ENCODE results near the gene TMPRSS9.

DNA sequence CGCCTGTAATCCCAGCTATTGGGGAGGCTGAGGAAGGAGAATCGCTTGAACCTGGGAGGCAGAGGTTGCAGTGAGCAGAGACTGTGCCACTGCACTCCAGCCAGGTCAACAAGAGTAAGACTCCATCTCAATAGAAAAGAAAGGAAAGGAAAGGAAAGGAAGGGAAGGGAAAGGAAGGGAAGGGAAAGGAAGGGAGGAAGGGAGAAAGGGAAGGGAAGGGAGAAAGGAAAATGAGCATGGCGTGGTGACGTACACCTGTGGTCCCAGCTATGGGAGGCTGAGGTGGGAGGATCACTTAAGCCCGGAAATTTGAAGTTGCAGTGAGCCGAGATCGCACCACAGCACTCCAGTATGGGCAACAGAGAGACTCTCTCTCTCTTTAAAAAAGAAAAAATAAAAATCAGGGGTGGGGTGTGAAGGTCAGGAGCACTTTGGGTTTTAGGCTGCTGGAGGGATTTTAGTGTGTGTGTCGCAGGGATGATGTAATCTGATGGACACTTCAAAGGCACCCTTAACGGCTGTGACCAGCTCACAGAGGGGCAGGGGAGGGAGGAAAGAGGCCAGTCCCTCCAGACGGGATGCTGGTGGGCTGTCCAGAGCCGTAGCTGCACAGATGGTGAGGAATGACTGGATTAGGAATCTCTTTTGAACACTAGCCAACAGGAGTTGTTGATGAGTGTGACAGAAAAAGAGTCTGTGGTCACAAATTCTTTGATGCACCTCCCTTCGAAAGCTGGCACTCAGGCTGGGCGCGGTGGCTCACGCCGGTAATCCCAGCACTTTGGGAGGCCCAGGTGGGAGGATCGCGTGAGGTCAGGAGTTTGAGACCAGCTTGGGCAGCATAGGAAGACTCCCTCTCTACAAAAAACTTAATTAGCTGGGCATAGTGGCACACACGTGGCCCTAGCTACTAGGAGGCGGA, 27.6 kb downstream of the TMPRSS9 start:
- TF ChIP-seq, protein P1, sequence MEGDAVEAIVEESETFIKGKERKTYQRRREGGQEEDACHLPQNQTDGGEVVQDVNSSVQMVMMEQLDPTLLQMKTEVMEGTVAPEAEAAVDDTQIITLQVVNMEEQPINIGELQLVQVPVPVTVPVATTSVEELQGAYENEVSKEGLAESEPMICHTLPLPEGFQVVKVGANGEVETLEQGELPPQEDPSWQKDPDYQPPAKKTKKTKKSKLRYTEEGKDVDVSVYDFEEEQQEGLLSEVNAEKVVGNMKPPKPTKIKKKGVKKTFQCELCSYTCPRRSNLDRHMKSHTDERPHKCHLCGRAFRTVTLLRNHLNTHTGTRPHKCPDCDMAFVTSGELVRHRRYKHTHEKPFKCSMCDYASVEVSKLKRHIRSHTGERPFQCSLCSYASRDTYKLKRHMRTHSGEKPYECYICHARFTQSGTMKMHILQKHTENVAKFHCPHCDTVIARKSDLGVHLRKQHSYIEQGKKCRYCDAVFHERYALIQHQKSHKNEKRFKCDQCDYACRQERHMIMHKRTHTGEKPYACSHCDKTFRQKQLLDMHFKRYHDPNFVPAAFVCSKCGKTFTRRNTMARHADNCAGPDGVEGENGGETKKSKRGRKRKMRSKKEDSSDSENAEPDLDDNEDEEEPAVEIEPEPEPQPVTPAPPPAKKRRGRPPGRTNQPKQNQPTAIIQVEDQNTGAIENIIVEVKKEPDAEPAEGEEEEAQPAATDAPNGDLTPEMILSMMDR (conservative IDR thresholded peaks at IDR 0.05; ENCODE audit: low read length): no peak
- no peak for TF ChIP-seq EZH2phosphoT487 (IDR thresholded peaks at IDR 0.05; ENCODE audit: borderline replicate concordance)
